ENCODE data around the gene ACSL5.

The ACSL5 gene

DNA sequence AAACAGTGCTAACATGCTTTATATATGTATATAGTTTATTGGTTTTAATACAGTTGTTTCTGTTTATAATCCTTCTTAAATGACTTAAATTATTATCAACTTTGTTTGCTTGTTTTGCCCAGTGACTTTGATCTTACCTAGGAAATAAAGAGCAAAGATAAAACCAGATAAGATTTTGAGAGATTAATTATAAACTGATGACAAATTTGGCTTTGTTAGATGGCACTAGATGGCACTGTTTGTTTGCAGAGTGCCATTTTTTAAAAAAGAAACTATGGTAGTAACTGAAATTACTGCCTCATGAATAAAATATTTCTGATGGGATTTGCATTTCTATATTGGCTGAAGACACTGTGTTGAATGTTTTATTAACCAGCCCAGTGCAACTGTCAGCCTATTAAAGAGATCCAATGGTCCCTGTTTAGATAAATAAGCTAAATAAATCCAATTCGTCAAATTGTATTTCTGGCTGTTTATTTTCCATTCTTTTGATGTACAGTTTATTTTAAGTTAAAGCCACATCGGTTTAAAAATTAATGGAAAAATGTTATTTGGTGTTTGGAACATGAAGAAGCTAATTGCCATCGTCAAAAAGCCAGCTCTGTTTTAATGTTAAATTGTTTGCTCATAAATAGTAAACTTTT is 101.8 kb downstream of the ACSL5 start:
- ATAC-seq (no peak), DNase-seq (ENCODE audit: low spot score in 2 of 2) (no peak)

More for the DNA sequence above, 101.8 kb downstream of the ACSL5 start:
- peaks cover 6% of the 10 kb centered on the region for H3K4me1 Mint-ChIP-seq
- no peak overlapping the region for H3K4me3 Mint-ChIP-seq
- no peaks in the 10 kb centered on the region for H3K9me3 Mint-ChIP-seq
- no peak overlapping the region for H3K27ac Mint-ChIP-seq
- peaks cover 23% of the 10 kb centered on the region for H3K36me3 Mint-ChIP-seq

All from stimulated activated effector memory CD8-positive, alpha-beta T cell treated with anti-CD3 and anti-CD28 coated beads, Interleukin-12 subunit alpha, Interleukin-12 subunit beta, amount 100 ng/mL, for 72 hours (primary cell).